H7 (cell line): ENCODE results near the gene PTPDC1. TPM values are rescaled to one million over a fixed set of nuclear protein-coding genes. Genes with fewer than 3 reads are reported as not detected.
A peak's percentile ranks its signal among the peaks of the same experiment; 100 is the strongest.

ENCODE experiments used
- DNase-seq: peaks from one replicate; pipeline ENCODE4 v3.0.0; 2012
- H3K27me3 ChIP-seq: 2 replicates; pipeline ENCODE4 v1.6.0; 2011; ENCODE audit warnings: mild to moderate bottlenecking, low read length; ENCODE audit not compliant: control insufficient read depth, insufficient read depth
- H3K36me3 ChIP-seq: replicated peaks from 2 replicates; pipeline ENCODE4 v1.5.1; 2011; ENCODE audit warnings: low read length; ENCODE audit not compliant: control insufficient read depth, insufficient read depth
- H3K4me3 ChIP-seq: 2 replicates; pipeline ENCODE4 v1.5.1; 2011; ENCODE audit warnings: low read depth, mild to moderate bottlenecking, control low read depth, low read length, moderate library complexity; ENCODE audit not compliant: insufficient read depth
- total RNA-seq: library from RNA; depleted of rRNA; stranded (reverse); fragments of >200 nt; shearing (Covaris generic); gene quantifications from 2 replicates; pipeline ENCODE4 v1.2.3, GENCODE V29; 2014; rRNA removed

The PTPDC1 gene
- total RNA-seq: 8.5 and 15.4 TPM in 2 replicates

GRCh38 chr9:94084314-94084713 is at the start of gene PTPDC1:
Gene PTPDC1, plus strand, starts transcription at chr9:94084464. Its CDS starts 67 bp downstream, at chr9:94084531.
- Histone ChIP-seq H3K4me3 (no peak within 1 kb of the TSS), H3K36me3 (no peaks in the 10 kb centered on the region), H3K27me3 (no peaks in the 10 kb centered on the region)
- peak; percentile 80 for DNase-seq

- H3K4me3 ChIP-seq: no peak overlapping the region
- DNase-seq: no peak
- H3K27me3 ChIP-seq: peaks cover 2% of the 10 kb centered on the region; the same call in 1 of the 2 replicates
- H3K36me3 ChIP-seq: no peaks in the 10 kb centered on the region
These were observed 49.8 kb upstream of the PTPDC1 start for GRCh38 chr9:94034511-94034910.

- DNase-seq: no peak
- Histone ChIP-seq H3K36me3 (no peaks in the 10 kb centered on the region), H3K4me3 (no peak overlapping the region), H3K27me3 (no peaks in the 10 kb centered on the region)
These were observed 44.5 kb upstream of the PTPDC1 start for GRCh38 chr9:94039786-94040185.

GRCh38 chr9:94042516-94043360 is 41.5 kb upstream of the PTPDC1 start:
- no peaks in the 10 kb centered on the region for H3K36me3 ChIP-seq
- DNase-seq: no peak
- H3K4me3 ChIP-seq: no peak overlapping the region
- no peaks in the 10 kb centered on the region for H3K27me3 ChIP-seq

GRCh38 chr9:94054716-94055115 is 29.5 kb upstream of the PTPDC1 start:
- H3K36me3 ChIP-seq: no peaks in the 10 kb centered on the region
- no peaks in the 10 kb centered on the region for H3K27me3 ChIP-seq
- H3K4me3 ChIP-seq: no peak overlapping the region
- DNase-seq: no peak

GRCh38 chr9:94056442-94056974 is 27.8 kb upstream of the PTPDC1 start:
- Histone ChIP-seq H3K36me3 (no peaks in the 10 kb centered on the region), H3K27me3 (no peaks in the 10 kb centered on the region), H3K4me3 (no peak overlapping the region)
- no peak for DNase-seq

- Histone ChIP-seq H3K36me3 (no peaks in the 10 kb centered on the region), H3K4me3 (no peak overlapping the region), H3K27me3 (no peaks in the 10 kb centered on the region)
- DNase-seq: no peak
These were observed 26.3 kb upstream of the PTPDC1 start for GRCh38 chr9:94057918-94058317.

- H3K36me3 ChIP-seq: no peaks in the 10 kb centered on the region
- no peak overlapping the region for H3K4me3 ChIP-seq
- no peak for DNase-seq
- no peaks in the 10 kb centered on the region for H3K27me3 ChIP-seq
These were observed 22.4 kb upstream of the PTPDC1 start for GRCh38 chr9:94061864-94062263.

GRCh38 chr9:94065535-94065961 is 18.7 kb upstream of the PTPDC1 start:
- Histone ChIP-seq H3K4me3 (no peak overlapping the region), H3K36me3 (no peaks in the 10 kb centered on the region), H3K27me3 (no peaks in the 10 kb centered on the region)
- DNase-seq: peak; percentile 71

- Histone ChIP-seq H3K27me3 (no peaks in the 10 kb centered on the region), H3K36me3 (no peaks in the 10 kb centered on the region), H3K4me3 (no peak overlapping the region)
- DNase-seq: no peak
These were observed 16.0 kb upstream of the PTPDC1 start for GRCh38 chr9:94068257-94068656.

GRCh38 chr9:94076557-94076956 is 7.7 kb upstream of the PTPDC1 start:
- Histone ChIP-seq H3K4me3 (no peak overlapping the region), H3K27me3 (no peaks in the 10 kb centered on the region), H3K36me3 (no peaks in the 10 kb centered on the region)
- DNase-seq: no peak

- no peaks in the 10 kb centered on the region for H3K27me3 ChIP-seq
- DNase-seq: no peak
- no peak overlapping the region for H3K4me3 ChIP-seq
- H3K36me3 ChIP-seq: no peaks in the 10 kb centered on the region
These were observed 6.2 kb upstream of the PTPDC1 start for GRCh38 chr9:94078086-94078485.

- DNase-seq: no peak
- Histone ChIP-seq H3K36me3 (no peaks in the 10 kb centered on the region), H3K4me3 (no peak overlapping the region), H3K27me3 (no peaks in the 10 kb centered on the region)
These were observed 5.0 kb upstream of the PTPDC1 start for GRCh38 chr9:94079236-94079635.

- H3K27me3 ChIP-seq: no peaks in the 10 kb centered on the region
- no peak for DNase-seq
- H3K36me3 ChIP-seq: no peaks in the 10 kb centered on the region
- H3K4me3 ChIP-seq: no peak overlapping the region
These were observed 4.0 kb upstream of the PTPDC1 start for GRCh38 chr9:94080249-94080648.

- H3K27me3 ChIP-seq: no peaks in the 10 kb centered on the region
- DNase-seq: no peak
These were observed 2.8 kb upstream of the PTPDC1 start for GRCh38 chr9:94081435-94081834.

More at GRCh38 chr9:94081435-94081834, 2.8 kb upstream of the PTPDC1 start:
- Histone ChIP-seq H3K36me3 (no peaks in the 10 kb centered on the region), H3K4me3 (no peak overlapping the region)
